ENCODE results near the gene CACNA2D2. TPM values are rescaled to one million over a fixed set of nuclear protein-coding genes. Genes with fewer than 3 reads are reported as not detected.
A peak's percentile ranks its signal among the peaks of the same experiment; 100 is the strongest.

Gene CACNA2D2
- total and polyA plus RNA-seq, 2 of the 13 experiments (the other 11 are each of a cell fraction or from before 2014, with no cell fraction given) = not detected

- FAIRE-seq (no peak), ATAC-seq (no peak), DNase-seq (ENCODE audit: low spot score) (no peak)
- WGBS (ENCODE audit: low lambda C conversion rate) = 60% methylated on average over 1 of the region's 14 CpGs
- ChIA-PET CTCF (ENCODE audit: low intra/inter-chr PET ratio, low total read pairs) (interaction anchor here (0.9 to 2.3 kb wide), 3 partner anchors 19 to 95 kb away, joined by 3 to 15 read pairs (median 3); partner anchors contain the start of genes HYAL1, HYAL3 and NAA80), POLR2A (interaction anchor here (0.8 to 13.0 kb wide), 10 partner anchors 14 to 126 kb away, joined by 3 to 222 read pairs (median 8); partner anchors contain the start of genes GNAI2, HYAL1, HYAL3 and IFRD2)
- H3K27me3 ChIP-seq (ENCODE audit: control insufficient read depth in 1 of 2, insufficient read depth in 2 of 2, low read length in 2 of 2) = no peaks in the 10 kb centered on the region; a peak in 1 of 5 replicates
- no TSS peak for BruUV-seq (replicated peaks)
- H3K9me3 ChIP-seq (ENCODE audit: low read length) = no peaks in the 10 kb centered on the region
- peak overlapping the region; percentile 28 to 91 (median 85); a peak in 5 of 6 replicates for H3K4me3 ChIP-seq (replicated peaks in 1 of 3; ENCODE audit: insufficient read depth in 1 of 3, low read depth in 2 of 3, low read length in 3 of 3)
- H3K4me1 ChIP-seq (ENCODE audit: insufficient read depth, low read length) = peaks cover 79% of the 10 kb centered on the region
- no peaks in the 10 kb centered on the region for H4K20me1 ChIP-seq (ENCODE audit: insufficient read depth, low read length)
- H2AFZ ChIP-seq (ENCODE audit: low read length) = no peak overlapping the region
- peak overlapping the region; percentile 99 for H3K9ac ChIP-seq (ENCODE audit: insufficient read depth, low read depth, low read length)
- H3K36me3 ChIP-seq (replicated peaks in 1 of 2; ENCODE audit: control insufficient read depth in 1 of 2, insufficient read depth in 2 of 2, low read length in 2 of 2) = peaks cover 12 to 36% of the 10 kb centered on the region in 2 experiments
- peak overlapping the region; percentile 100 for H3K27ac ChIP-seq (ENCODE audit: extremely low read length, insufficient read depth, low read length)
- in situ Hi-C loops (cut with HindIII; ENCODE audit: extremely low pct_ligation_motif_present, low pct_unique_long_range_greater_than_20kb) = loop anchor here (5.0 kb wide), 1 partner anchor 60 kb away; no protein-coding TSS in a partner anchor
- intact Hi-C loops (cut with micrococcal nuclease; ENCODE audit: unreplicated experiment) = no loop called here
- H3K79me2 ChIP-seq (ENCODE audit: insufficient read depth, low read length) = peaks cover 30% of the 10 kb centered on the region
- H3K4me2 ChIP-seq (ENCODE audit: low read depth, low read length) = peak overlapping the region; percentile 94
- TF ChIP-seq BHLHE40 (IDR thresholded peaks at IDR 0.05; ENCODE audit: low read length) (no peak), MYNN (CRISPR knock-in tag; IDR thresholded peaks at IDR 0.05; ENCODE audit: low read depth) (no peak), BCL6 (CRISPR knock-in tag; IDR thresholded peaks at IDR 0.05) (no peak), GABPA (IDR thresholded peaks at IDR 0.05; ENCODE audit: low read depth, low read length) (no peak), GABPA (CRISPR knock-in tag; IDR thresholded peaks at IDR 0.05; ENCODE audit: low read depth) (no peak), PLSCR1 (CRISPR knock-in tag; IDR thresholded peaks at IDR 0.05; ENCODE audit: borderline replicate concordance) (no peak), RNF2 (conservative IDR thresholded peaks at IDR 0.05; ENCODE audit: low read depth) (no peak), ZNF574 (CRISPR knock-in tag; IDR thresholded peaks at IDR 0.05) (no peak), ZNF207 (IDR thresholded peaks at IDR 0.05; ENCODE audit: borderline replicate concordance) (no peak), ZNF775 (CRISPR knock-in tag; IDR thresholded peaks at IDR 0.05; ENCODE audit: borderline replicate concordance) (no peak), ZNF543 (CRISPR knock-in tag; IDR thresholded peaks at IDR 0.05) (no peak), ZNF547 (CRISPR knock-in tag; IDR thresholded peaks at IDR 0.05) (no peak), FOXO4 (CRISPR knock-in tag; conservative IDR thresholded peaks at IDR 0.05) (no peak), ZNF615 (CRISPR knock-in tag; IDR thresholded peaks at IDR 0.05; ENCODE audit: borderline replicate concordance) (no peak; the same call in 1 of the 2 replicates), SMAD9 (CRISPR knock-in tag; IDR thresholded peaks at IDR 0.05) (no peak), ZNF781 (CRISPR knock-in tag; IDR thresholded peaks at IDR 0.05; ENCODE audit: borderline replicate concordance, not compliant biosample characterization) (no peak), GTF2F1 (IDR thresholded peaks at IDR 0.05; ENCODE audit: low read length) (no peak), PHF20 (CRISPR knock-in tag; IDR thresholded peaks at IDR 0.05) (no peak), ZNF432 (CRISPR knock-in tag; IDR thresholded peaks at IDR 0.05; ENCODE audit: borderline replicate concordance) (no peak)
Measured at GRCh38 chr3:50322115-50322385, 181.4 kb downstream of the CACNA2D2 start.

All from HepG2 (cell line).